ENCODE measurements around the gene ANKRD12. TPM values are rescaled to one million over a fixed set of nuclear protein-coding genes. Genes with fewer than 3 reads are reported as not detected.

The ANKRD12 gene
- total RNA-seq, 1 experiment from 2014 or later, result 23.5 TPM

GRCh38 chr18:9106800-9107584, 29.6 kb upstream of the ANKRD12 start:
- no peaks in the 10 kb centered on the region for H3K9me2 ChIP-seq (ENCODE audit: insufficient read depth)
- intact Hi-C loops (cut with micrococcal nuclease), result no loop called here
- DNase-seq (ENCODE audit: low read depth, low spot score), result no peak
- ChIA-PET POLR2A (no interaction called here), RAD21 (ENCODE audit: low non-redundant PET in 1 of 2, low total read pairs in 2 of 2, uncharacterized antibody in 2 of 2, unreplicated experiment in 2 of 2) (no interaction called here), CTCF (no interaction called here)
- no peak overlapping the region for H3K9ac ChIP-seq (ENCODE audit: low read length)
- peaks cover 0 to 34% of the 10 kb centered on the region in 2 experiments; a peak in 2 of 4 replicates for H3K36me3 ChIP-seq (ENCODE audit: control insufficient read depth in 1 of 2, insufficient read depth in 2 of 2, low read length in 2 of 2)
- no TSS peak for BruUV-seq (replicated peaks)
- H3K4me2 ChIP-seq (ENCODE audit: low read length), result no peak overlapping the region
- no peak overlapping the region for H3K4me3 ChIP-seq (replicated peaks in 1 of 2; ENCODE audit: low read depth in 1 of 2, low read length in 2 of 2)
- H3K79me2 ChIP-seq (ENCODE audit: insufficient read depth, low read length), result peaks cover 94% of the 10 kb centered on the region
- TF ChIP-seq ATF3 (IDR thresholded peaks at IDR 0.05) (no peak), ZNF274 (IDR thresholded peaks at IDR 0.05; ENCODE audit: low read depth, low read length) (no peak), TCF7L2 (IDR thresholded peaks at IDR 0.05; ENCODE audit: borderline replicate concordance, extremely low read depth, insufficient read depth, insufficient read length) (no peak), POLR2AphosphoS5 (IDR thresholded peaks at IDR 0.05; ENCODE audit: low read depth, low read length) (no peak), CBX3 (IDR thresholded peaks at IDR 0.05; ENCODE audit: low read depth) (no peak), POLR2A (IDR thresholded peaks at IDR 0.05; ENCODE audit: borderline replicate concordance, extremely low read depth, insufficient read depth, insufficient read length) (no peak), RAD21 (IDR thresholded peaks at IDR 0.05; ENCODE audit: low read depth) (no peak), SIN3A (IDR thresholded peaks at IDR 0.05; ENCODE audit: low read depth) (no peak), ZFX (IDR thresholded peaks at IDR 0.05) (no peak), SP1 (IDR thresholded peaks at IDR 0.05; ENCODE audit: low read depth) (no peak), EZH2phosphoT487 (IDR thresholded peaks at IDR 0.05; ENCODE audit: borderline replicate concordance) (no peak), CEBPB (IDR thresholded peaks at IDR 0.05; ENCODE audit: low read depth) (no peak), MAX (IDR thresholded peaks at IDR 0.05) (no peak), YY1 (IDR thresholded peaks at IDR 0.05; ENCODE audit: extremely low read depth, insufficient replicate concordance, low read depth, low read length) (no peak), ZBTB33 (IDR thresholded peaks at IDR 0.05; ENCODE audit: extremely low read depth, insufficient replicate concordance, low read length) (no peak), SRF (IDR thresholded peaks at IDR 0.05; ENCODE audit: low read depth) (no peak), EZH2 (IDR thresholded peaks at IDR 0.05) (no peak), FOSL1 (IDR thresholded peaks at IDR 0.05; ENCODE audit: low read depth) (no peak)
- H4K20me1 ChIP-seq (ENCODE audit: insufficient read depth), result peaks cover 15% of the 10 kb centered on the region; the same call in 1 of the 2 replicates
- no peak for ATAC-seq
- no peaks in the 10 kb centered on the region for H3K27me3 ChIP-seq (ENCODE audit: insufficient read depth, low read length)
- H2AFZ ChIP-seq (ENCODE audit: low read depth, low read length, poor library complexity, severe bottlenecking), result no peak overlapping the region
- no peak overlapping the region for H3K27ac ChIP-seq (ENCODE audit: low read depth, low read length)
- peaks cover 7 to 15% of the 10 kb centered on the region in 2 experiments; a peak in 3 of 4 replicates for H3K4me1 ChIP-seq (ENCODE audit: control insufficient read depth in 1 of 2, insufficient read depth in 2 of 2, low read length in 2 of 2)
- no peaks in the 10 kb centered on the region for H3K9me3 ChIP-seq (ENCODE audit: control insufficient read depth in 1 of 2, insufficient read depth in 1 of 2, low read depth in 1 of 2, low read length in 2 of 2)
